ENCODE results near the gene RGS9BP. TPM values are rescaled to one million over a fixed set of nuclear protein-coding genes. Genes with fewer than 3 reads are reported as not detected.
"Not testable (repeated sequence)": the region's sequence is repeated elsewhere in the genome, so short reads cannot be mapped to it uniquely, and the experiment has no call there.

The RGS9BP gene
- total and polyA plus RNA-seq, 2 experiments from 2014 or later = 2.1 to 4.0 TPM

DNA sequence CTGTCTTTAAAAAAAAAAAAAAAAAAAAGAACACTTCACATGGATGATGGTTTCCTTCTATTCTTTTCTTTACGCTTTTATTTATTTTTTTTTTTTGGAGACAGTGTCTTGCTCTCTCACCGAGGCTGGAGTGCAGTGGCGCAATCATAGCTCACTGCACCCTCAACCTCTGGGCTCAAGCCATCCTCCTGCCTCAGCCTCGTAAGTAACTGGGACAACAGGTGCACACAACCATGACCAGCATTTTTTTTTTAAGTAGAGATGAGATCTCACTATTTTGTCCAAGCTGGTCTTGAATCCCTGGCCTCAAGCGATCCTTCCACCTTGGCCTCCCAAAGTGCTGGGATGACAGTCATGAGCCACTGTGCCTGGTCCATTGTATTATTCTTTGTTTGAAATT is 25.0 kb upstream of the RGS9BP start:
- H3K4me3 ChIP-seq = no peak overlapping the region
- TF ChIP-seq EZH2 (IDR thresholded peaks at IDR 0.05; ENCODE audit: borderline replicate concordance) = no peak
- TF ChIP-seq, protein P1, sequence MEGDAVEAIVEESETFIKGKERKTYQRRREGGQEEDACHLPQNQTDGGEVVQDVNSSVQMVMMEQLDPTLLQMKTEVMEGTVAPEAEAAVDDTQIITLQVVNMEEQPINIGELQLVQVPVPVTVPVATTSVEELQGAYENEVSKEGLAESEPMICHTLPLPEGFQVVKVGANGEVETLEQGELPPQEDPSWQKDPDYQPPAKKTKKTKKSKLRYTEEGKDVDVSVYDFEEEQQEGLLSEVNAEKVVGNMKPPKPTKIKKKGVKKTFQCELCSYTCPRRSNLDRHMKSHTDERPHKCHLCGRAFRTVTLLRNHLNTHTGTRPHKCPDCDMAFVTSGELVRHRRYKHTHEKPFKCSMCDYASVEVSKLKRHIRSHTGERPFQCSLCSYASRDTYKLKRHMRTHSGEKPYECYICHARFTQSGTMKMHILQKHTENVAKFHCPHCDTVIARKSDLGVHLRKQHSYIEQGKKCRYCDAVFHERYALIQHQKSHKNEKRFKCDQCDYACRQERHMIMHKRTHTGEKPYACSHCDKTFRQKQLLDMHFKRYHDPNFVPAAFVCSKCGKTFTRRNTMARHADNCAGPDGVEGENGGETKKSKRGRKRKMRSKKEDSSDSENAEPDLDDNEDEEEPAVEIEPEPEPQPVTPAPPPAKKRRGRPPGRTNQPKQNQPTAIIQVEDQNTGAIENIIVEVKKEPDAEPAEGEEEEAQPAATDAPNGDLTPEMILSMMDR (IDR thresholded peaks at IDR 0.05; ENCODE audit: poor library complexity) = no peak
- no peak for TF ChIP-seq EZH2phosphoT487 (IDR thresholded peaks at IDR 0.05; ENCODE audit: low read depth, severe bottlenecking, unreplicated experiment)

DNA sequence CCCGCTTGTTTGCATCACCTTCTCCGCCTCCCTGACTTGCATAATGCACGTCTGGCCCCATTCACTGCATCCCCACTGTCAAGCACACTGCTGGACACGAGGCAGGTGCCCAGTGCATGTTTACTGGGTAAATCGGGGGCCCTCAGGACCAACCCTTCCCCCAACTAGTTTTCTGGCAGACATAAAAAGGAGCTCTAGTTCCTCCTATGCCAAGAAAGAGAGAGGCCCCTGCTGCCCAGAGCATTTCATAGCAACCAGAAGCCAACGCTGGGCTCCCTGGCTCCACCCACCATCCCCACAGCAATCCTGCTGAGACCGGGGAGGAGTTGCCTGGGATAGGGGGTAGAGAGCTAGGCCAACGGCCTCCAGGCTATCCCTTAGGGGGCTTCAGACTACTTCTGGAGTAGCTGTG is 23.9 kb upstream of the RGS9BP start:
- Histone ChIP-seq H3K36me3 (replicated peaks; ENCODE audit: insufficient read depth, low read depth) (no peaks in the 10 kb centered on the region), H3K4me2 (no peak overlapping the region), H3K27ac (no peak overlapping the region), H2AFZ (no peak overlapping the region), H3K9me3 (ENCODE audit: low read depth) (no peaks in the 10 kb centered on the region), H3K4me1 (ENCODE audit: insufficient read depth) (peaks cover 15% of the 10 kb centered on the region), H3K27me3 (no peaks in the 10 kb centered on the region), H3K79me2 (peaks cover 29% of the 10 kb centered on the region), H4K20me1 (ENCODE audit: insufficient read depth, poor library complexity, severe bottlenecking) (no peaks in the 10 kb centered on the region), H3K9me2 (replicated peaks; ENCODE audit: insufficient read depth) (no peaks in the 10 kb centered on the region), H3K4me3 (no peak overlapping the region)
- peak; percentile 46 for DNase-seq (ENCODE audit: low spot score)
- TF ChIP-seq EZH2phosphoT487 (IDR thresholded peaks at IDR 0.05; ENCODE audit: low read depth, severe bottlenecking, unreplicated experiment) = no peak
- TF ChIP-seq, protein P1 (IDR thresholded peaks at IDR 0.05; ENCODE audit: poor library complexity) = peak; percentile 16
- WGBS (ENCODE audit: low lambda C conversion rate, missing lambda C conversion rate) = 66% methylated on average over 8 of the region's 8 CpGs

More for the DNA sequence above, 25.0 kb upstream of the RGS9BP start:
- Histone ChIP-seq H3K9me3 (ENCODE audit: low read depth) (no peaks in the 10 kb centered on the region), H3K79me2 (peaks cover 21% of the 10 kb centered on the region), H3K9me2 (replicated peaks; ENCODE audit: insufficient read depth) (no peaks in the 10 kb centered on the region), H4K20me1 (ENCODE audit: insufficient read depth, poor library complexity, severe bottlenecking) (no peaks in the 10 kb centered on the region), H3K4me1 (ENCODE audit: insufficient read depth) (peaks cover 15% of the 10 kb centered on the region), H2AFZ (no peak overlapping the region), H3K27me3 (no peaks in the 10 kb centered on the region), H3K36me3 (replicated peaks; ENCODE audit: insufficient read depth, low read depth) (no peaks in the 10 kb centered on the region), H3K4me2 (no peak overlapping the region), H3K27ac (no peak overlapping the region)
- 97% methylated on average over 5 of the region's 5 CpGs for WGBS (ENCODE audit: low lambda C conversion rate, missing lambda C conversion rate)
- DNase-seq (ENCODE audit: low spot score) = no peak

DNA sequence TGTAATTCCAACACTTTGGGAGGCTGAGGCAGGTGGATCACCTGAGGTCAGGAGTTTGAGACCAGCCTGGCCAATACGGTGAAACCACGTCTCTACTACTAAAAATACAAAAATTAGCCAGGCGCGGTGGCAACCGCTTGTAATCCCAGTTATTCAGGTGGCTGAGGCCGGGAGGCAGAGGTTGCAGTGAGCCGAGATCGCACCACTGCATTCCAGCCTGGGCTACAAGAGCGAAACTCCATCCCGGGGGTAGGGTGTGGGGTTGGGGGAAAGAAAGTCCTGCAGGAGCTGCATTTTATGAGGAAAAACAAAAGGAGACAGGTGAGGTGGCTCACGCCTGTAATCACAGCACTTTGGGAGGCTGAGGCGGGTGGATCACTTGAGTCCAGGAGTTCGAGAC is 23.3 kb upstream of the RGS9BP start:
- peaks cover 15% of the 10 kb centered on the region for H3K4me1 ChIP-seq (ENCODE audit: insufficient read depth)
- not testable (repeated sequence) for H3K9me3 ChIP-seq (ENCODE audit: low read depth); H3K36me3 ChIP-seq (replicated peaks; ENCODE audit: insufficient read depth, low read depth); H4K20me1 ChIP-seq (ENCODE audit: insufficient read depth, poor library complexity, severe bottlenecking); H3K9me2 ChIP-seq (replicated peaks; ENCODE audit: insufficient read depth); DNase-seq (ENCODE audit: low spot score); H3K27ac ChIP-seq; H3K27me3 ChIP-seq; H2AFZ ChIP-seq; H3K4me2 ChIP-seq; H3K4me3 ChIP-seq
- peaks cover 29% of the 10 kb centered on the region for H3K79me2 ChIP-seq
- WGBS (ENCODE audit: low lambda C conversion rate, missing lambda C conversion rate) = 95% methylated on average over 13 of the region's 13 CpGs

DNA sequence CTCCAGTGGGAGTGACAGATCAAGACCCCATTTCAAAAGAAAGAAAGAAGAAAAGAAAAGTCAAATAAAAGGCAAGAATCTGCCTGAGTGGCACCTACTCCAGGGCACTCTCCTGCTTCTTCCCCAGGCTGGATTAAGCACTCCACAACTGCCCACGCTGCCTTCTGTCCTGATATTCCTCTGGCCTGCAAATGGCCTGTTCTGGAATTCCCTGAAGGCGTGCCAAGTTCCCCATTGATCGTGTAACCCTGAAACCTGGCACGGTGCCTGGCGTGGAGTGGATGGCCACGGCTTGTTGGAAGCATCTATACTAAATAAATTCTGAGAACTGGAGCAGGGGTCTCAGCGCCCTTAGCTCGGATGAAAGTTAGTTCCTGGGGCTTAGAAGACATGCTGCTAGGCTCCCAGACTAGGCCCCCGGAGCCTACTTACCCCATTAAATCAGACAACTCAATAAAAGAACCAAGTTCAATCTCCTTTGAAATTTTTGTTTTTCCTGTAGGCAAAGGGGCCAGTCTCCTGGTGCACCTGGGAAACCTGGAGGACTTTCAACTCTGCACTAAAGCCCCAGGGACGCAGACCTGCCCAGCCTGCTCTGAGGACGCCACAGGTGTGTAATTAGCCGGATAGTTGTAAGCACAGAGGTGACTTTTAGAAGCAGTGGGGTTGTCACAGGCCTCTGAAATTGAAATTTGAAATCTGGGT is 22.6 kb upstream of the RGS9BP start:
- Histone ChIP-seq H2AFZ (no peak overlapping the region), H3K4me3 (no peak overlapping the region), H4K20me1 (ENCODE audit: insufficient read depth, poor library complexity, severe bottlenecking) (no peaks in the 10 kb centered on the region), H3K79me2 (peaks cover 29% of the 10 kb centered on the region), H3K9me3 (ENCODE audit: low read depth) (no peaks in the 10 kb centered on the region), H3K9me2 (replicated peaks; ENCODE audit: insufficient read depth) (no peaks in the 10 kb centered on the region), H3K4me2 (no peak overlapping the region), H3K4me1 (ENCODE audit: insufficient read depth) (peaks cover 15% of the 10 kb centered on the region), H3K27me3 (no peaks in the 10 kb centered on the region), H3K36me3 (replicated peaks; ENCODE audit: insufficient read depth, low read depth) (no peaks in the 10 kb centered on the region), H3K27ac (peak overlapping the region; percentile 14)
- DNase-seq (ENCODE audit: low spot score) = peak; percentile 55
- 72% methylated on average over 12 of the region's 12 CpGs for WGBS (ENCODE audit: low lambda C conversion rate, missing lambda C conversion rate)
- TF ChIP-seq EZH2phosphoT487 (IDR thresholded peaks at IDR 0.05; ENCODE audit: low read depth, severe bottlenecking, unreplicated experiment) (no peak), EZH2 (IDR thresholded peaks at IDR 0.05; ENCODE audit: borderline replicate concordance) (no peak)
- TF ChIP-seq, protein P1 (IDR thresholded peaks at IDR 0.05; ENCODE audit: poor library complexity) = no peak
